CD14-positive monocyte (primary cell): ENCODE data around the gene RAB25. TPM values are rescaled to one million over a fixed set of nuclear protein-coding genes. Genes with fewer than 3 reads are reported as not detected.

Source experiments
- DNase-seq, 3 donors: peaks; one replicate each; pipeline ENCODE4 v3.0.0-alpha.2; 2011 to 2022
- H2AFZ ChIP-seq: 2 replicates; pipeline ENCODE4 v1.6.0; 2012; ENCODE audit warnings: mild to moderate bottlenecking, low read depth, low read length, inconsistent platforms; ENCODE audit not compliant: insufficient read depth, poor library complexity, severe bottlenecking
- H3K27ac ChIP-seq, 2 donors: 1 replicate in 1 of 2; 2 replicates in 1 of 2; pipeline ENCODE4 v1.5.1; 2012 to 2013; ENCODE audit warnings: low read length in 2 of 2, control low read depth in 1 of 2, inconsistent platforms in 1 of 2, low read depth in 1 of 2, mild to moderate bottlenecking in 1 of 2
- H3K27me3 ChIP-seq, 2 donors: one replicate each; pipeline versions ENCODE4 v1.6.0 to v1.6.1; 2011 to 2013; ENCODE audit warnings: low read length in 2 of 2; ENCODE audit not compliant: control insufficient read depth in 2 of 2, insufficient read depth in 2 of 2
- H3K36me3 ChIP-seq, 2 donors: replicated peaks in 1 of 2; 1 replicate in 1 of 2; 2 replicates in 1 of 2; pipeline versions ENCODE4 v1.5.1 to v1.6.1; 2012 to 2013; ENCODE audit warnings: low read length in 2 of 2, control low read depth in 1 of 2, inconsistent platforms in 1 of 2, mild to moderate bottlenecking in 1 of 2; ENCODE audit not compliant: insufficient read depth in 2 of 2, control insufficient read depth in 1 of 2
- H3K4me1 ChIP-seq, 2 donors: 1 replicate in 1 of 2; 2 replicates in 1 of 2; pipeline versions ENCODE4 v1.5.1 to v1.6.1; 2012 to 2013; ENCODE audit warnings: low read length in 2 of 2, control low read depth in 1 of 2, inconsistent platforms in 1 of 2, mild to moderate bottlenecking in 1 of 2, moderate library complexity in 1 of 2; ENCODE audit not compliant: insufficient read depth in 2 of 2, control insufficient read depth in 1 of 2
- H3K4me2 ChIP-seq: replicated peaks from 2 replicates; pipeline ENCODE3; 2012; ENCODE audit warnings: low read length, moderate library complexity, mild to moderate bottlenecking; ENCODE audit not compliant: poor library complexity, severe bottlenecking; ENCODE audit errors: extremely low read depth
- H3K4me3 ChIP-seq, 3 experiments: fragments of 200-600 bp in 1 of 3; sonication (generic) in 1 of 3; replicated peaks in 1 of 3; 1 replicate in 2 of 3; 2 replicates in 1 of 3; pipeline ENCODE4 v1.5.1; 2011 to 2013; ENCODE audit warnings: low read length in 3 of 3, mild to moderate bottlenecking in 3 of 3, control low read depth in 2 of 3, low read depth in 2 of 3, inconsistent platforms in 1 of 3, moderate library complexity in 1 of 3
- H3K79me2 ChIP-seq: 2 replicates; pipeline ENCODE4 v1.6.0; 2012; ENCODE audit warnings: mild to moderate bottlenecking, control low read depth, inconsistent platforms, low read length, moderate library complexity; ENCODE audit not compliant: insufficient read depth
- H3K9ac ChIP-seq: 2 replicates; pipeline ENCODE4 v1.6.0; 2017; ENCODE audit warnings: low read length, mild to moderate bottlenecking; ENCODE audit not compliant: insufficient read depth, poor library complexity, severe bottlenecking
- H3K9me3 ChIP-seq, 2 donors: replicated peaks in 1 of 2; 1 replicate in 1 of 2; 2 replicates in 1 of 2; pipeline versions ENCODE4 v1.5.1 to v1.6.1; 2012 to 2013; ENCODE audit warnings: low read length in 2 of 2, control low read depth in 1 of 2; ENCODE audit not compliant: control insufficient read depth in 1 of 2, insufficient read depth in 1 of 2
- H4K20me1 ChIP-seq: 2 replicates; pipeline ENCODE4 v1.6.0; 2012; ENCODE audit warnings: mild to moderate bottlenecking, low read length, control low read depth, moderate library complexity; ENCODE audit not compliant: insufficient read depth
- H3K27ac Mint-ChIP-seq, 7 donors: one replicate each; pipeline ENCODE4 v1.8.0; 2020; ENCODE audit warnings: mild to moderate bottlenecking in 7 of 7, mixed read lengths in 7 of 7, moderate library complexity in 6 of 7, inconsistent platforms in 2 of 7
- H3K27me3 Mint-ChIP-seq, 3 donors: one replicate each; pipeline ENCODE4 v1.8.0; 2021 to 2022; ENCODE audit warnings: low read depth in 3 of 3, mild to moderate bottlenecking in 3 of 3, mixed read lengths in 3 of 3, moderate library complexity in 3 of 3, inconsistent platforms in 1 of 3
- H3K36me3 Mint-ChIP-seq, 2 donors: one replicate each; pipeline ENCODE4 v1.8.0; 2020; ENCODE audit warnings: mixed read lengths in 2 of 2, inconsistent platforms in 1 of 2, mild to moderate bottlenecking in 1 of 2
- H3K4me1 Mint-ChIP-seq: one replicate; pipeline ENCODE4 v1.8.0; 2020; ENCODE audit warnings: mild to moderate bottlenecking, mixed read lengths
- H3K4me3 Mint-ChIP-seq, 2 donors: one replicate each; pipeline ENCODE4 v1.8.0; 2020; ENCODE audit warnings: mild to moderate bottlenecking in 2 of 2, mixed read lengths in 2 of 2, moderate library complexity in 1 of 2
- H3K9me3 Mint-ChIP-seq, 7 donors: one replicate each; pipeline ENCODE4 v1.8.0; 2020 to 2022; ENCODE audit warnings: mixed read lengths in 7 of 7, mild to moderate bottlenecking in 6 of 7, moderate library complexity in 6 of 7, inconsistent platforms in 2 of 7
- WGBS: methylation state at CpG from one replicate; pipeline ENCODE4 v1.1.5; 2013; ENCODE audit warnings: missing lambda C conversion rate; ENCODE audit not compliant: insufficient coverage; 5-methylcytosine and 5-hydroxymethylcytosine counted together
- intact Hi-C, 2 donors: fragments of 100-400 bp; cut with micrococcal nuclease; formaldehyde crosslinking; loops; one replicate each; pipeline versions ENCODE4 v1.15.0 to v1.15.1; 2023
- polyA plus RNA-seq, 3 donors: library from polyadenylated mRNA; depleted of rRNA in 1 of 3; unstranded in 2 of 3; stranded (reverse) in 1 of 3; fragments of 300-500 nt in 2 of 3; fragments of >200 nt in 1 of 3; fragmentation: Illumina TruSeq in 2 of 3; gene quantifications; 1 replicate in 2 of 3; 2 replicates in 1 of 3; pipeline ENCODE4 v1.2.3, GENCODE V29; 2012 to 2021
- TF ChIP-seq, protein P1 (sequence below): fragments of 200-600 bp; IDR thresholded peaks from one replicate; pipeline ENCODE4 v1.8.0; 2022; ENCODE audit warnings: antibody characterized with exemption, mild to moderate bottlenecking

RAB25 gene
- polyA plus RNA-seq, 3 donors: 0.23 TPM; not detected in 2

DNA sequence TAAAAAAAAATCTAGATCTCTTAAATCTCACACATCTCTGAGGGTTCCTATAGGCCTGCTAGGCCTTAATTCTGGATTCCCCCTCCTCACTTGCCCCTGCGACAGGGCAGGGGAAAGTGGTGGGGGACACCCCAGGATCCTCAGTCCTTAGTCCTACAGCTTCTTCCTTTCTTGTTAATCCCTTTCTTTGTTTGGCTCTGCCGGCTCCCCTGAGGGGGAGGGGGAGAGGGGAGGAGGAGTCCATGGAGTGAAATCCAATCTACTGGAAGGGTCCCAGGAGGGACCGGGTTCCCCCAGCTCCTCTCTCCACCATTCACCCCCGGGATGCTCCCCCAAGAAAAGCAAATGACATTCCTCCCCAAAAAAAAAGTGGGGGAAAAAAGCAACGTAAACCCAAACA lies 12.8 kb downstream of the RAB25 start:
- H3K4me3 Mint-ChIP-seq: no peak overlapping the region
- Histone ChIP-seq H3K36me3 (no peaks in the 10 kb centered on the region), H3K9me3 (no peaks in the 10 kb centered on the region), H3K27ac (no peak overlapping the region), H3K4me2 (no peak overlapping the region), H3K4me3 (no peak overlapping the region), H2AFZ (no peak overlapping the region), H3K27me3 (peaks cover 13 to 42% of the 10 kb centered on the region in 2 donors), H3K79me2 (no peaks in the 10 kb centered on the region), H3K9ac (no peak overlapping the region), H3K4me1 (peaks cover 11 to 18% of the 10 kb centered on the region in 2 donors), H4K20me1 (no peaks in the 10 kb centered on the region)
- intact Hi-C loops: loop anchor here in 1 of 2 donors (10.0 kb wide), 1 partner anchor 241 kb away; no protein-coding TSS in a partner anchor
- peaks cover 16% of the 10 kb centered on the region for H3K4me1 Mint-ChIP-seq
- H3K9me3 Mint-ChIP-seq: peaks cover 0 to 8% (median 0%) of the 10 kb centered on the region in 7 donors
- no peak overlapping the region for H3K27ac Mint-ChIP-seq
- peaks cover 47 to 58% (median 49%) of the 10 kb centered on the region in 3 donors for H3K27me3 Mint-ChIP-seq
- TF ChIP-seq, protein P1, sequence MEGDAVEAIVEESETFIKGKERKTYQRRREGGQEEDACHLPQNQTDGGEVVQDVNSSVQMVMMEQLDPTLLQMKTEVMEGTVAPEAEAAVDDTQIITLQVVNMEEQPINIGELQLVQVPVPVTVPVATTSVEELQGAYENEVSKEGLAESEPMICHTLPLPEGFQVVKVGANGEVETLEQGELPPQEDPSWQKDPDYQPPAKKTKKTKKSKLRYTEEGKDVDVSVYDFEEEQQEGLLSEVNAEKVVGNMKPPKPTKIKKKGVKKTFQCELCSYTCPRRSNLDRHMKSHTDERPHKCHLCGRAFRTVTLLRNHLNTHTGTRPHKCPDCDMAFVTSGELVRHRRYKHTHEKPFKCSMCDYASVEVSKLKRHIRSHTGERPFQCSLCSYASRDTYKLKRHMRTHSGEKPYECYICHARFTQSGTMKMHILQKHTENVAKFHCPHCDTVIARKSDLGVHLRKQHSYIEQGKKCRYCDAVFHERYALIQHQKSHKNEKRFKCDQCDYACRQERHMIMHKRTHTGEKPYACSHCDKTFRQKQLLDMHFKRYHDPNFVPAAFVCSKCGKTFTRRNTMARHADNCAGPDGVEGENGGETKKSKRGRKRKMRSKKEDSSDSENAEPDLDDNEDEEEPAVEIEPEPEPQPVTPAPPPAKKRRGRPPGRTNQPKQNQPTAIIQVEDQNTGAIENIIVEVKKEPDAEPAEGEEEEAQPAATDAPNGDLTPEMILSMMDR: no peak
- H3K36me3 Mint-ChIP-seq: no peaks in the 10 kb centered on the region
- no peak for DNase-seq
- no CpG with 5 or more reads among the region's 5 CpGs for WGBS

DNA sequence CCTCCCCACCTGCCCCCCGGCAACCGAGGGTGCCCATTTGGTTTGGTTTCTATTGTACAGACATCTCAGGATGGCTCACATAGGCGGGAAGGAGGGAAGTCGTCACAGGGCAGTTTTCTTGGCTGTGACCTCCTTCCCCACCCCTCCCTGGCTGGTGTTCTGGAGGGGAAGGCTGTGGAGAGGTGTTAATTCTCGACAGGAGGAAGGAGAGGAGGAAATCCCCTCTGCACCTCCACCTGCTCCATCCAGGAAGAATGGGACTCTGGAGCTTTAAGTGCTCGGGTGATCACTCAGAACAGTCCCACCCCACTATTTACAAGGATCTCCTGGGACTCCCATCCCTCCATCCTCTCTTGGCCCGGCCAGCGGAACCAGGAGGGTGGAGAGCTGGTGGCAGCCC lies 13.7 kb downstream of the RAB25 start:
- TF ChIP-seq, protein P1: no peak
- H3K36me3 ChIP-seq: no peaks in the 10 kb centered on the region
- H3K4me3 ChIP-seq: no peak overlapping the region
- H3K9me3 ChIP-seq: no peaks in the 10 kb centered on the region
- no peak overlapping the region for H3K9ac ChIP-seq
- H3K27me3 Mint-ChIP-seq: peaks cover 56 to 67% (median 58%) of the 10 kb centered on the region in 3 donors
- no peak overlapping the region for H3K27ac Mint-ChIP-seq
- H3K27ac ChIP-seq: no peak overlapping the region
- H3K36me3 Mint-ChIP-seq: no peaks in the 10 kb centered on the region
- H3K4me1 Mint-ChIP-seq: peaks cover 16% of the 10 kb centered on the region
- H3K9me3 Mint-ChIP-seq: peaks cover 0 to 11% (median 0%) of the 10 kb centered on the region in 7 donors
- peaks cover 11 to 18% of the 10 kb centered on the region in 2 donors for H3K4me1 ChIP-seq
- H3K27me3 ChIP-seq: peaks cover 15 to 50% of the 10 kb centered on the region in 2 donors
- peak overlapping the region in 1 of 2 donors; percentile 36 for H3K4me3 Mint-ChIP-seq
- H3K79me2 ChIP-seq: no peaks in the 10 kb centered on the region
- H2AFZ ChIP-seq: no peak overlapping the region
- H4K20me1 ChIP-seq: no peaks in the 10 kb centered on the region
- intact Hi-C loops: loop anchor here in 1 of 2 donors (10.0 kb wide), 1 partner anchor 240 kb away; no protein-coding TSS in a partner anchor
- H3K4me2 ChIP-seq: no peak overlapping the region
- no CpG with 5 or more reads among the region's 8 CpGs for WGBS
- no peak for DNase-seq
